Activated CD8-positive, alpha-beta memory T cell treated with anti-CD3 and anti-CD28 coated beads, Interleukin-2, amount 10 ng/mL, durations not matched to agents 7 days and 5 days (primary cell): Measurements from ENCODE around the gene ATP6V1E1. TPM values are rescaled to one million over a fixed set of nuclear protein-coding genes. Genes with fewer than 3 reads are reported as not detected.
"Not testable (repeated sequence)": the region's sequence is repeated elsewhere in the genome, so short reads cannot be mapped to it uniquely, and the experiment has no call there.

Experiments
- ATAC-seq: fragments of 150-1000 bp; cut with Tn5 transposase; one replicate; pipeline ENCODE4 v1.10.0; 2021; ENCODE audit warnings: moderate library complexity
- CTCF ChIA-PET: fragments of 350-600 bp; sonication (Branson Sonifier 250); formaldehyde crosslinking; loops from one replicate; lab custom pipeline; 2021; ENCODE audit warnings: antibody characterized with exemption; lab: Charles Lee
- DNase-seq: peaks from one replicate; pipeline ENCODE4 v3.0.0-alpha.2; 2020
- H3K27ac Mint-ChIP-seq: one replicate; pipeline ENCODE4 v1.8.0; 2021; ENCODE audit warnings: mild to moderate bottlenecking, mixed read lengths
- H3K27me3 Mint-ChIP-seq: one replicate; pipeline ENCODE4 v1.8.0; 2021; ENCODE audit warnings: mixed read lengths
- H3K36me3 Mint-ChIP-seq: one replicate; pipeline ENCODE4 v1.8.0; 2021; ENCODE audit warnings: mild to moderate bottlenecking, mixed read lengths
- H3K4me1 Mint-ChIP-seq: one replicate; pipeline ENCODE4 v1.8.0; 2021; ENCODE audit warnings: mixed read lengths
- H3K4me3 Mint-ChIP-seq: one replicate; pipeline ENCODE4 v1.8.0; 2021; ENCODE audit warnings: mild to moderate bottlenecking, moderate library complexity, mixed read lengths
- H3K9me3 Mint-ChIP-seq: one replicate; pipeline ENCODE4 v1.8.0; 2022; ENCODE audit warnings: low read depth, mixed read lengths
- total RNA-seq, 2 experiments: library from RNA; stranded (reverse); gene quantifications; one replicate each; pipeline ENCODE4 v1.2.3, GENCODE V29; 2021

ATP6V1E1 gene
- total RNA-seq, 2 experiments from 2014 or later: 78.4 to 97.5 TPM

DNA sequence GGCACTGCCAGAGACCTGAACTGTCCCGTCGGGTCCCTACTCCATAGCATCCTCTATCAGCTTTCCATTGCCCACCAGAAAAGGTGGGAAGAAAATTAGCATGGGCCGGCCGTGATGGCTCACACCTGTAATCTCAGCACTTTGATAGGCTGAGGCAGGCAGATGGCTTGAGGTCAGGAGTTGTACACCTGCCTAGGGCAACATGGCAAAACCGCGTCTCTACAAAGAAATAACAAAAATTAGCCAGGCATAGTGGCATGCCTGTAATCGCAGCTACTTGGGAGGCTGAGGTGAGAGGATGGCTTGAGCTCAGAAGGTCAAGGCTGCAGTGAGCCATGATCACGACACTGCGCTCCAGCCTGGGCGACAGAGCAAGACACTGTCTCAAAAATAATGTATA, 61.8 kb downstream of the ATP6V1E1 start:
- no peaks in the 10 kb centered on the region for H3K9me3 Mint-ChIP-seq
- no peak for ATAC-seq
- DNase-seq: no peak
- peaks cover 19% of the 10 kb centered on the region for H3K27me3 Mint-ChIP-seq
- H3K36me3 Mint-ChIP-seq: no peaks in the 10 kb centered on the region
- H3K4me3 Mint-ChIP-seq: no peak overlapping the region
- H3K27ac Mint-ChIP-seq: no peak overlapping the region
- H3K4me1 Mint-ChIP-seq: peaks cover 7% of the 10 kb centered on the region
- CTCF ChIA-PET: no interaction called here

GRCh38 chr22:17566016-17566687, 62.4 kb downstream of the ATP6V1E1 start:
- not testable (repeated sequence) for H3K27ac Mint-ChIP-seq

DNA sequence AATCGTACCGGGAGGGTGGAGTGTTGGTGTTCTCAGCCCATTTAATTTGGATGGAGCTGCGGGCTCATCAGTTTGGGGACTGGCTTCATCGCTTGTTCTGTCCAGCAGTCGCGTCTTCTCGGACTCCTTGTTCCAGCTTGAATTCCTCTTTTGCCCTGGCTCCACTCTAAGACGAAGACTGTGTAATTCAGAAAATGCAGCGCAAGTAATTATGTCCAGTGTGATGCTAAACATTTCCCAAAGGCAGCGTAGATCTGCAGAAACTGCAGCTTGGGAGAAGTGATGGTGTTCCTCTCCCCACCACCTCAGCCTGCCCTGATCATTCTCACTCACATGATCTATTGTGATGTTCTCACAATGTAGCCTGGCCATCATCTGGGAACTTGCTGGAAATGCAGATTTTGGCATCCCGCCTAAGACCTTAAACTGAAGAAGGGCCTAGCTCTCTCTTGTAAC, 64.6 kb downstream of the ATP6V1E1 start:
- DNase-seq (no peak), ATAC-seq (no peak)
- CTCF ChIA-PET: no interaction called here
- H3K9me3 Mint-ChIP-seq: no peaks in the 10 kb centered on the region
- no peak overlapping the region for H3K27ac Mint-ChIP-seq
- peaks cover 10% of the 10 kb centered on the region for H3K27me3 Mint-ChIP-seq
- H3K4me3 Mint-ChIP-seq: no peak overlapping the region
- no peaks in the 10 kb centered on the region for H3K36me3 Mint-ChIP-seq
- H3K4me1 Mint-ChIP-seq: no peaks in the 10 kb centered on the region

More at GRCh38 chr22:17566016-17566687, 62.4 kb downstream of the ATP6V1E1 start:
- peaks cover 19% of the 10 kb centered on the region for H3K27me3 Mint-ChIP-seq
- CTCF ChIA-PET, ATAC-seq, H3K4me1 Mint-ChIP-seq, H3K36me3 Mint-ChIP-seq, H3K4me3 Mint-ChIP-seq, DNase-seq, H3K9me3 Mint-ChIP-seq: not testable (repeated sequence)

DNA sequence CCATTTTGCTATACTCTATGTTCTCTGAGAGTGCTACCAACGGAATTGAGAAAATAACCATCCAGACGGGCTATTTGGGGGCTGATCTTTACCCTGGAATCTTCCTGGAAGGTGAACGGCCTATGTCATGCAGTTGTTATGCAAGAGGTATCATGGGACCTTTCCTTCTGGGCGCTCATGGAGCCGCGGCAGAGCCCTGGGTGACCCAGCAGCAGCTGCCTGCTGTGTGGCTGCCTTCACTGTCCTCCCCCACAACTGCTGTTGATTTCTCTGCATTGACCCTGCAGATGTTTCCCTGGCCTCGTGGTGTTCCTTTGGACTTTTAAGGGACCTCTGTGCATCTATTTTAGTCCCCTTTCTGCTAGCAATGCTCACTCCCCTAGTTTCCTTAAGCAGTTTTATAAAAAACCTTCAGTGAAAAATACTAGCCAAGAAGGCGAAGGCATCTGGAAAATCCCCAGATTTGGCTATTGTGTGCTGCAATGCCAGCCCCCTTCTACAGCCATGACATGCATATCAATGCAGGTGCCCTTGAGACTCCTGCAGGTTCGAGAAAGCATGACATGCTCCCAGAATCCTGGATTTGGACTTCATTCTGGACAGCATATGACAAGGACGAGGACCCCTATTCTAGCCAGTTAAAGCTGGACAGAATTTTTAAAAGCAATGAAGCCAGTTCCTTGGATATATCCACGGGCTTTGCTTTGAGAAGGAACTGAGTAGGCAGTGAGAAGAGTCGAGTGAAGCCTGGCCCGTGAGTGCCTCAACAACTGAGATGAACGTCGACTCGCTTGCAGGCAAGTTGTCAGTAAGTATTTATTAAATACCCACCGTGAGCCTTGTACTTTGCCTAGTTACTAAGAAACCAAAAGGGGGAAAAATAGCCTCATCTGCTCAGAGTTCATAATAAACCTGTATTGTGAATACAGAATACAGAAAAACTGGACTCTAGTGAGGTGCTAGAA, 65.4 kb downstream of the ATP6V1E1 start, which contains the start of gene SLC25A18:
SLC25A18 (plus strand) TSS at position 593 of the 965 bp plus-strand sequence. CDS start 16,447 bp downstream, outside the sequence.
- no peaks in the 10 kb centered on the region for H3K4me1 Mint-ChIP-seq
- no peak within 1 kb of the TSS for H3K27ac Mint-ChIP-seq
- DNase-seq (no peak), ATAC-seq (no peak)
- CTCF ChIA-PET: no interaction called here
- H3K9me3 Mint-ChIP-seq: no peaks in the 10 kb centered on the region
- H3K4me3 Mint-ChIP-seq: no peak within 1 kb of the TSS
- H3K27me3 Mint-ChIP-seq: peaks cover 10% of the 10 kb centered on the region
- H3K36me3 Mint-ChIP-seq: no peaks in the 10 kb centered on the region

DNA sequence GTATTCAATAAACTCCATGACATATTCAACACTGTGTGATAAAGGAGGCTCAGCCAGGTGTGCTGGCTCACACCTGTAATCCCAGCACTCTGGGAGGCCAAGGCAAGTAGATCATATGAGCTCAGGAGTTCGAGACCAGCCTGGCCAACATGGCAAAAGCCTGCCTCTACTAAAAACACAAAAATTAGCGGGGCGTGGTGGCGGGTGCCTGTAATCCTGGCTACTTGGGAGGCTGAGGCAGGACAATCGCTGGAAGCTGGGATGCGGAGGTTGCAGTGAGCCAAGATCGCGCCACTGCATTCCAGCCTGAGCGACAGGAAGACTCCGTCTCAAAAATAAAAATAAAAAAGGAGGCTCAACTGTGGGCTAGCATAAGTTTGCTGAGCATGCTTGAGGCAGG, 69.4 kb downstream of the ATP6V1E1 start:
- DNase-seq (no peak), ATAC-seq (no peak)
- H3K9me3 Mint-ChIP-seq: no peaks in the 10 kb centered on the region
- H3K27ac Mint-ChIP-seq: no peak overlapping the region
- H3K4me1 Mint-ChIP-seq: no peaks in the 10 kb centered on the region
- CTCF ChIA-PET: interaction anchor here (0.9 to 1.7 kb wide), 5 partner anchors 26 to 227 kb away, joined by 3 to 8 read pairs (median 3); no protein-coding TSS in a partner anchor
- peaks cover 8% of the 10 kb centered on the region for H3K27me3 Mint-ChIP-seq
- H3K4me3 Mint-ChIP-seq: no peak overlapping the region
- H3K36me3 Mint-ChIP-seq: no peaks in the 10 kb centered on the region

GRCh38 chr22:17554814-17555213, 73.7 kb downstream of the ATP6V1E1 start:
- H3K4me1 Mint-ChIP-seq: no peaks in the 10 kb centered on the region
- H3K4me3 Mint-ChIP-seq: no peak overlapping the region
- CTCF ChIA-PET: no interaction called here
- H3K9me3 Mint-ChIP-seq: no peaks in the 10 kb centered on the region
- no peak for DNase-seq
- H3K27ac Mint-ChIP-seq: no peak overlapping the region
- ATAC-seq: no peak
- no peaks in the 10 kb centered on the region for H3K27me3 Mint-ChIP-seq
- H3K36me3 Mint-ChIP-seq: no peaks in the 10 kb centered on the region

GRCh38 chr22:17552737-17553136, 75.8 kb downstream of the ATP6V1E1 start:
- DNase-seq: no peak
- Mint-ChIP-seq H3K36me3 (no peaks in the 10 kb centered on the region), H3K27ac (no peak overlapping the region), H3K4me3 (no peak overlapping the region), H3K9me3 (no peaks in the 10 kb centered on the region), H3K27me3 (no peaks in the 10 kb centered on the region), H3K4me1 (no peaks in the 10 kb centered on the region)
- ATAC-seq: no peak
- CTCF ChIA-PET: no interaction called here

DNA sequence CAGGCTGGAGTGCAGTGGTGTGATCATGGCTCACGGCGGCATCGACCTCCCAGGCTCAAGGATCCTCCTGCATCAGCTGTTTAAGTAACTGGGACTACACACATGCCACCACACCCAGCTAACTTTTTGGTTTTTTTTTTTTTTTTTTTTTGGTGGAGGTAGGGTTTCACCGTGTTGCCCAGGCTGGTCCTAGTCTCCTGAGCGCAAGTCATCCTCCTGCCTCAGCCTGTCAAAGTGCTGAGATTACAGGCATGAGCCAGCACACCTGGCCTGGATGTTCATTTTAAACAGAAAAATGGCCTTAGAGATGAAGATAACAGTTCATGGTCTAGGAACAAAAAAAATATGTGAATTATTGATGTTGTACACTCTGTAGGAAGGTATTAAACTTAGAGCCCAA, 78.9 kb downstream of the ATP6V1E1 start:
- CTCF ChIA-PET: no interaction called here
- no peaks in the 10 kb centered on the region for H3K27me3 Mint-ChIP-seq

GRCh38 chr22:17549183-17549582, 79.4 kb downstream of the ATP6V1E1 start:
- no peaks in the 10 kb centered on the region for H3K9me3 Mint-ChIP-seq
- no peaks in the 10 kb centered on the region for H3K36me3 Mint-ChIP-seq
- CTCF ChIA-PET: no interaction called here
- no peak overlapping the region for H3K27ac Mint-ChIP-seq
- H3K4me3 Mint-ChIP-seq: no peak overlapping the region
- H3K27me3 Mint-ChIP-seq: no peaks in the 10 kb centered on the region
- no peak for ATAC-seq
- DNase-seq: no peak
- H3K4me1 Mint-ChIP-seq: no peaks in the 10 kb centered on the region

More for the DNA sequence above, 78.9 kb downstream of the ATP6V1E1 start:
- ATAC-seq (no peak), DNase-seq (no peak)
- H3K9me3 Mint-ChIP-seq: no peaks in the 10 kb centered on the region
- H3K4me1 Mint-ChIP-seq: no peaks in the 10 kb centered on the region
- no peak overlapping the region for H3K27ac Mint-ChIP-seq
- no peaks in the 10 kb centered on the region for H3K36me3 Mint-ChIP-seq
- no peak overlapping the region for H3K4me3 Mint-ChIP-seq

DNA sequence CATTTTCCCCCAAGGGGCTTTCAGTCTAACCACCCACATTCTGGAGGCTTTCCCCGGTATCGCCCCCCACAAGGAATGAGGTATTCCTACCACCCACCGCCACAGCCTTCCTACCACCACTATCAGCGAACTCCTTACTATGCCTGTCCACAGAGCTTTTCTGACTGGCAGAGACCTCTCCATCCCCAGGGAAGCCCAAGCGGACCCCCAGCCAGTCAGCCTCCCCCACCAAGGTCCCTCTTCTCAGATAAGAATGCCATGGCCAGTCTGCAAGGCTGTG, 79.9 kb downstream of the ATP6V1E1 start:
- no peaks in the 10 kb centered on the region for H3K27me3 Mint-ChIP-seq
- no peak for ATAC-seq
- H3K4me1 Mint-ChIP-seq: no peaks in the 10 kb centered on the region
- H3K4me3 Mint-ChIP-seq: no peak overlapping the region
- H3K9me3 Mint-ChIP-seq: no peaks in the 10 kb centered on the region
- no peaks in the 10 kb centered on the region for H3K36me3 Mint-ChIP-seq
- no peak for DNase-seq
- CTCF ChIA-PET: no interaction called here
- H3K27ac Mint-ChIP-seq: no peak overlapping the region

GRCh38 chr22:17548010-17548755, 80.4 kb downstream of the ATP6V1E1 start:
- no peaks in the 10 kb centered on the region for H3K4me1 Mint-ChIP-seq
- H3K27me3 Mint-ChIP-seq: no peaks in the 10 kb centered on the region
- H3K27ac Mint-ChIP-seq: no peak overlapping the region
- no peak overlapping the region for H3K4me3 Mint-ChIP-seq
- H3K9me3 Mint-ChIP-seq: no peaks in the 10 kb centered on the region
- CTCF ChIA-PET: no interaction called here
- no peaks in the 10 kb centered on the region for H3K36me3 Mint-ChIP-seq
- ATAC-seq: no peak
- no peak for DNase-seq

DNA sequence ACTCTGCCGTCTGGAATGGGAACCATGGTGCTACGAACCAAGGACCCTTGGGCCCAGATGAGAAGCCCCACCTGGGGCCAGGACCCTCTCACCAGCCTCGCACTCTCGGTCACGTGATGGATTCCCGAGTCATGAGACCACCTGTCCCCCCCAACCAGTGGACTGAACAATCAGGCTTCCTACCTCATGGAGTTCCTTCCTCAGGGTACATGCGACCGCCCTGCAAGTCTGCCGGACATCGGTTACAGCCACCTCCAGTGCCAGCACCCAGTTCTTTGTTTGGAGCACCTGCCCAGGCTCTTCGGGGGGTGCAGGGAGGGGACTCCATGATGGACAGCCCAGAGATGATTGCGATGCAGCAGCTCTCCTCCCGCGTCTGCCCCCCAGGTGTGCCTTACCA, 86.1 kb downstream of the ATP6V1E1 start:
- ATAC-seq: no peak
- H3K36me3 Mint-ChIP-seq: no peaks in the 10 kb centered on the region
- DNase-seq: no peak
- no peak overlapping the region for H3K4me3 Mint-ChIP-seq
- no peak overlapping the region for H3K27ac Mint-ChIP-seq
- no peaks in the 10 kb centered on the region for H3K9me3 Mint-ChIP-seq
- H3K4me1 Mint-ChIP-seq: no peaks in the 10 kb centered on the region
- CTCF ChIA-PET: no interaction called here
- H3K27me3 Mint-ChIP-seq: no peaks in the 10 kb centered on the region
